GM19193 (cell line): ENCODE data around the gene CCNL2.

Source experiments
- POLR2A ChIP-seq: IDR thresholded peaks from 4 replicates; pipeline ENCODE4 v1.6.1; 2011; ENCODE audit not compliant: insufficient read depth, insufficient read length; ENCODE audit errors: extremely low read depth

CCNL2 gene

DNA sequence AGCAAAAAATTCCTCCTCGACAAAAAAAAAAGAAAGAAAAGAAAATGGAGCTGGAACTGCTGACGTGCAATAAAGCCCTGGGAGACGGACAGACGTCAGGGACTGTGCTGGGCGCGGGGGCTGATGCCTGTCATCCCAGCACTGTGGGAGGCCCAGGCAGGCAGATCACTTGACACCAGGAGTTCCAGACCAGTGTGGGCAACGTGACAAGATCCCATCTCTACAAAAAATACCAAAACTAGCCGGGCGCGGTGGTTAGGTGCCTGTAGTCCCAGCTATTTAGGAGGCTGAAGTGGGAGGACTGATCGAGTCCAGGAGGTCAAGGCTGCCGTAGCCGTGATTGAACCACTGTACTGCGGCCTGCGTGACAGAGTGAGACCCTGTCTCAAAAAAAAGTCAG is 25.6 kb upstream of the CCNL2 start:
- TF ChIP-seq POLR2A: no peak

DNA sequence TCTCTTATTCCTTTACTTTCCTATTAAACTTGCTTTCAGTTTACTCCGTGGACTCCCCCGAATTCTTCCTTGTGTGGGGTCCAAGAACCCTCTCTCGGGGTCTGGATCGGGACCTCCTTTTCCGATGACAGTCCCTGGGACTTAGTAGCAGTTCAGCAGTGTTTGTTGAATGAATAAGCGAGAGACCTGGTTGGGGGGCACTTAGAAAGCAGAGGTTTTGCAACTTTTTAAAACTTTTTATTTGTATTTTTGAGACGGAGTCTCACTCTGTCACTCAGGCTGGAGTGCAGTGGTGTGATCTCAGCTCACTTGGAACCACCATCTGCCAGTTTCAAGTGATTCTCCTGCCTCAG is 24.1 kb upstream of the CCNL2 start:
- no peak for TF ChIP-seq POLR2A

DNA sequence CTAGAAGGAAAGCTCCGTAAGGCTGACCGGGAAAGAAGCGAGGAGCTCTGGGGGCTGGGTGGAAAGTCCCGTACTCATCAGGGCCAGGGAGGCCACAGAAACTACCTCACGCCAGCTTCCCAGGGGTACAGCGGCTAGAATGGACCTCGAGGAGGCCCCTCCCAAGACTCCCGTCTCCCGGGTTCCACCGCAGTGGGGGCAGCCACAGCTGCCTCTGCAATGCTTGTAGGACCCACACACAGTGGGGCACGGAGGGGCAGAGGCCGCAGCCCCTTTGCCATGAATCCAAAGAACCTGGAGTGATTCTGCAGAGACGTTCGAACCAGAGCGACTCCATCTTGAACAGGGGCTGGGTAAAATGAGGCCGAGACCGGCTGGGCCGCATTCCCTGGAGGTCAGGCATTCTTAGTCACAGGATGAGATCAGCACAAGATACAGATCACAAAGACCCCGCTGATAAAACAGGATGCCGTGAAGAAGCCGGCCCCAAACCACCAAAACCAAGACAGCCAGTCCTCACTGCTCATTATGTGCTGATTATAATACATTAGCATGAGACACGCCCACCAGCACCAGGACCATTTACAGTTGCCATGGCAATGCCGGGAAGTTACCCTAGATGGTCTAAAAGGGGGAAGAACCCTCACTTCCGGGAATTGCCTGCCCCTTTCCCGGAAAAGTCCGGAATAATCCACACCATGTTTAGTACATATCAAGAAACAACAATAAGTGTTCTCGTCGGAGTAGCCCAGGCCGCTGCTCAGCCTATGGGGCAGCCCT is 23.5 kb upstream of the CCNL2 start:
- TF ChIP-seq POLR2A: no peak

DNA sequence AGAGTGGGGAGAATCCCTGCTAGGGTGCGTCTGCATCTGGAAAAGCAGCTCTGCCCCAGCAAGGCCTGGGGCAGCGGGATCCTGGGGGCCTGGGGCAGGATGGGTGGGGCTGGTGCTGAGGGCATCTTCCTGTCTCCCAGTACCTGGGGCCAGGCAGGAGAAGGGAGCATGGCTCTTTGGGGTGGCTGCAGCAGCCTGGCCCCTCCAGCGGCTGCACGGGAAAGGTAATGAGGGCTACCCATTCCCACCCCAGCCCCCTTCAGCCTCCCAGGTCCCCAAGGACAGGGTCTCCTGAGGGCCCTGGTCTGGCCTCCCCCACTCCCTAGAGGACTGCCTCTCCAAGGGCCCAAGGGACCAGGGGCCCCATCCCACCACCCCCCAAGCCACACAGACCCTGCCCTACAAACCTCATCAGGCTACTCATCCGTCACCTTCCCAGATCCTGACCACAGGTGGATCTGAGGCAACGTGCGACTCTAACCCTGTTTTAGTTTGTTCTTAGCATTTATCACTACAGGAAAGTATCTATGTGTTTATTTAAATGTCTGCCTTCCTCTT is 22.9 kb upstream of the CCNL2 start:
- TF ChIP-seq POLR2A: no peak

DNA sequence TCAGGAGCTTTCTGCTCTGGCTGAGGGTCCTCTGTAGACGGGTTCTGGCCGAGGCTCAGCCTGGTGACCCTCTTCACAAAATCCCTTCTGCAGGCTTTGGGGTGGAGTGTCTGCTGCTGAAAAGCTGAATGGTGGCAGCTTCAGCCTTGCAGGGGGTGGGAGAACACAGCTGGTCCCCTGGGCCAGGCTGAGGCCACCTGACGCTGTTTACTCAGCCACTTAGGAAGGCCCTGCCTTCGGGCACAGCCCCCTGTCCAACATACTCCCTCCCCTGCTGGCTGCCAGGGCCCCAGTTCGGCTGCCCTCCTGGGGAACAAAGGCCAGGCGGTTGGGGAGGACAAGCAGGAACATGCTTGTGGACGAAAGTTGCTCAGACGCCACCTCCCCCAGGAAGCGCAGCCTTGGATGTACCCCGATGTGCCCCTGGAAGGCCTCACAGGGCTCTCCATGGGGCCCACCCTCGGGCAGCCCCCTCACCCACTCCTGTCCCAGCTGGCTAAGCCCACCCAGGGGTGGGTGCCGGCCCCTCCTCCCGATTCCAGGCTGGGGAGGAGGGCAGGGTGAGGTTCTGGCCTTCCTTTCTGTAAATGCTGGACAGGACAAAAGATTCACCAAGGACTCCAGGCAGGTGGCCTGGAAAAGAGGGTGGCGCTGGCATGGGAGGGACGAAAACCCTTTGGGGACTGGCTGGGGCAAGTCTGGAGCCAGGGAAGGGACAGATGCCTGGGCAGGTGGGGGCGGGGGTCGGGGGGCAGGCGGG is 22.2 kb upstream of the CCNL2 start, which contains the start of gene ANKRD65:
ANKRD65 (minus strand) TSS at position 130 of the 760 bp plus-strand sequence. CDS start 271 bp downstream, outside the sequence.
- TF ChIP-seq POLR2A: no peak

DNA sequence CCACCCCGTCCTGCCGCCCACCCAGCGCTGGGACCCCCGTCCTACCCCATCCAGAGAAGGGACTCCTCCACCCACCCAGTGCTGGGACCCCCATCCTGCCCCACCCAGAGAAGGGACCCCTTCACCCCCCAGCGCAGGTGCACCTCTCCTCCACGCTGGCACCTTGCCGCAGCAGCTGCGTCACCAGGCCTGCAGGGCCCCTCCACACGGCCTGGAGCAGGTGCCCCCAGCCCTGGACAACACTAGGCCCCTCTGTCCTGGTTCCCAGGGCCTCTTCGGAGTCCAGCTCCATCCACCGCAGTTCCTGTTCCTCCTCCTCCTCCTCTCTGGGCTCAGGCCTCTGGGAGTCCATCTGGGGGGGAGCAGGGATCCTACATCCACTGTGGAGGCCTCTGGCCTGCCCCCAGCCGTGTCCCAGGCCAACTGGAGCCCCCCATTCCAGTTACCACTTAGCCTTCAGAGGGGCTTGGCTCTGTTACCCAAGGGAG is 21.6 kb upstream of the CCNL2 start:
- no peak for TF ChIP-seq POLR2A

DNA sequence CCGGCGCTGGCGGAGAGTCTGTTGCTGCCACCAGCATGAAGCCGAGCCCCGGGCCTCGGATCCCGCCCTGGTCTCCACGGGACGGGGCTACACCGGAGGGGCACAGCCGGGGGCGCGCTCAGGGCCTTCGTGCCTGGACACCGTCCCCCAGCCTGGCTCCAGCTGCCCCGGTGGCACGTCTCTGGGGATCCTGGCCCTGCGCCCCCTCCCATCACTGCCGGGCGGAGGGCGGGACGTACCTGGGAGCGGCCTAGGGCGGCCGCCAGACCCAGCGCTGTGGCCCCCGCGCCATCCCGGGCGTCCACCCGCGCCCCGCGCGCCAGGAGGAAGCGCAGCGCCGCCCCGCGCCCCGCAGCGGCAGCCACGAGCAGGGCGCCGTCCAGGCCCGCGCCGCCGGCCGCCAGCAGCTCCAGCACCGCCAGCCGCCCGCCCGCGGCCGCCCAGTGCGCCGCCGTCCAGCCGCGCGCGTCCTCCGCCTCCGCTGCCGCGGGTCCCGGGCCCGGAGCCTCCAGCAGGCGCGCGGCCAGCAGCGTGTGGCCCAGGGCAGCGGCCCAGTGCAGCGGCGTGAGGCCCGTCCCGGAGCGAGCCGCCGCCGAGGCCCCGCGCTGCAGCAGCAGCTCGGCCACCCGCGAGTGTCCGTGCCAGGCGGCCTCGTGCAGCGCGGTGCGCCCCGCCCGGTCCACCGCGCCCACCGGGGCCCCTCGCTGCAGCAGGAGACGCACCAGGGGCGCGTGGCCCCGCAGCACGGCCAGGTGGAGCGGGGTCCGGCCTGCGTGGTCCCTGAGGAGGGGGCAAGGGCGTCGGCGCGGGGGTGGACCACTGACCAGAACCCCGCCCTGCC is 20.9 kb upstream of the CCNL2 start:
- no peak for TF ChIP-seq POLR2A

DNA sequence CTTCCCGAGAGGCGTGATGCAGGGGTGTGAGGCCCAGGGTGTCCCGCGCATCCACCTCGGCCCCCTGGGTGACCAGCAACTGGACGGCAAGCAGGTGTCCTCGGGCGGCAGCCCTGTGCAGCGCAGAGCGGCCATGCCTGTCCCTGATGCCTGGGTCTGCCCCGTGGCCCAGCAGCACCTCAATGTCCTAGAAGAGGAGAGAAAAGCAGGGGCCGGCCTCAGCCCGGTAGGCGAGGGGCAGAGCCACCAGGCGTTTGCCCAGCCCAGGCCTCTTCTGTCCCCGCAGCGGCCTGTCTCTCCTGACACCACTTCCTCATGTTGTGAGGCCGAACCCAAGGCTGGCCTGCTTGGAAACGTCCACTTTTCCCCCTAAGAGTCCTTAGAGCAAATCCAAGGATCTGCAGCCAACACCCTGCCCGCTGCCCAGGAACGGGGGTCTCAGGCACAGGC is 20.3 kb upstream of the CCNL2 start:
- no peak for TF ChIP-seq POLR2A

DNA sequence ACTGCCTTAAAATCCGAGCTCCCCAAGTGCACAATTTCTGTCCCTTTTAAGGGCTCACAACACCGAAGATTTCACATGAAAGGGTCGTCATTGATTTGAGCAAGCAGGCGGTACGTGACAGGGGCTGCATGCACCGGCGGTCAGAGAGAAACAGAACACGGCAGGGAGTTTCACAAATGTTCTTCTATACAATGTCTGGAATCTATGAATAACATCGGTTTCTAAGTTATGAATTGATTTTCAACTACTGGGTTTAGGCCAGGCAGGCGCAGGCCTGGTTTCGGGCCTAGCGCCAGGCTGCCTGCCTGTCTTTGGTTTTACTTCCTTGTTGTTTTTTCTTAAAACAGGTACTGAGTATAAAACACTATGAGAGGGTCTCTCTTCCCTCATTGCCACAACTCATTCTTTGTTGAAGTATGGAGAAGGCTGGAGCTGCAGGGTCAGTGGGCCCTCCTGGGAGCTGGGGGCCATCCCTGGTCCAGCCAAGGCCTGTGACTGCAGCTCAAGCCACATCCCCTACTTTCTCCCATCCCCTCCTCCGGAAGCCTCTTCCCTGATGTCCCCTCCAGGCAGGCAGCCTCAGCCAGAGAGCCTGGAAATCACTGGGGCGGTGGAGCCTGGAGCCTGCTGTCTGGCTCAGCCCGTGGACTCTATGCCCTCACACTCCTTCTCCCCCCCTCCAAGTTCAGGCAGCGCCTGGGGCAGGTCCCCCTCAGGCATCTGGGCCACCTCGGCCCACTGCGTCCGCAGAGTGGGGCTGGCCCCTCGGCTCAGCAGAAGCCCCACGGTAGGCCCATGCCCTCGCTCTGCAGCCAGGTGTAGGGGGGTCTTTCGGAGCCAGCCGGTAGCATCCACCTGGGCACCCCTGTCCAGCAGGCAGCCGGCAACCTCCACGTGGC is 19.6 kb upstream of the CCNL2 start:
- TF ChIP-seq POLR2A: no peak

DNA sequence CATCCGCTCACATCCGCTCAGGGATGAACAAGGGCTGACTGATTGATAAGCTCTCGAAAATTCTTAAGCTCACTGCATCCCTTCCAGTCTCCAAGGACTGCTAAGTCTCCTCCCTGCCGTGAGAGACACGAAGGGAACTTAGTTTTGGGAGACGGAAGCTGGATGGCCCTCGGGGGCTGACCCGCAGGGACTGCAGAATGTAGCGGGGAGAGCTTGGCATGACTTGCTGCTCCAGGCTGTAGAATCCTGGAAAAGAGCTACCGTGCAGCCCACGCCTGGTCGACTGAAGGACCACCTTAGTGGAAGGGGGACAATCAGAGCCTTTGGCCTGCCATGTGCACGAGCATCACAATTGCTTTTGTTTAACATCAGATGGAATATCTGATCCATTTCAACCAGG is 16.6 kb upstream of the CCNL2 start:
- TF ChIP-seq POLR2A: no peak

DNA sequence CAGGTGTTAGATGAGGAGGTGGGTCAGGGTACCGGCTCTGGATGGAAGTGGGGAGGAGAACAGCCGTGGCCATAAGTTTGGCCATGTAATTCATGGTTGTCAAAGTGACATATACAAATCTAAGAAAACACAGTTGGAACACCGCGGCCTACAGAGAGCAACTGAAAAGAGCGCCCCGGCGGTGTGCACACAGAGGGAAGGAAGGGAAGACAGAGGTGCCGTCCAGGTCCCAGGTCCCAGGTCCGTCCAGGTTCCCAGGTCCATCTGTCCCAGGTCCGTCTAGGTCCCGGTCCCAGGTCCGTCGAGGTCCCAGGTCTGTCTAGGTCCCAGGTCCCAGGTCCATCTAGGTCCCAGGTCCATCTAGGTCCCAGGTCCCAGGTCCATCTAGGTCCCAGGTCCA is 12.5 kb upstream of the CCNL2 start:
- no peak for TF ChIP-seq POLR2A

DNA sequence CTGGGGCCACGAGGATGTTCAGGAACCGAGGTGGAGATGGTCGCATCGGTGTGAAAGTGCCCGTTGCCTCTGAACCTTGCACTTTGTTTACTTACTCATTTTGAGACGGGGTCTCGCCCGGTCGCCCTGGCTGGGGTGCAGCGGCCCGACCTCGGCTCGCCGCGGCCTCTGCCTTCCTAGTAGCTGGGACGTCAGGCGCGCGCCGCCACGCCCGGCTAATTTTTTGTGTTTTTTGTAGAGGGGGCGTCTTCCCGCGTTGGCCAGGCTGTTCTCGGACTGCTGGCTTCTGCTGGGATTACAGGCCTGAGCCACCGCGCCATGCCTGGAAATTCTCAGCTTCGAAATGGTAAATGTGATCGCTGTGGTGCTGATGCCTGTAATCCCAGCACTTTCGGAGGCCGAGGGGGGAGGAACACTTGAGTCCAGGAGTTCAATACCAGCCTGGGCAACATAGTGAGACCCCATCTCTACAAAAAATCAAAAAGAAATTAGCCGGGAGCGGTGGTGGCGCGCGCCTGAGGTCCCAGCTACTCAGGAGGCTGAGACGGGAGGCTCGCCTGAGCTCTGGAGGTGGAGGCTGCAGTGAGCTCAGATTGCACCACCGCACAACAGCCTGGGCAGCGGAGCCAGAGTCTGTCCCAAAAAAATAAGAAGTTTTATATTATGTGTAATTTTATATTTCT is 8.6 kb upstream of the CCNL2 start:
- TF ChIP-seq POLR2A: no peak
